HepG2 (cell line): Measurements from ENCODE around the gene STAP2. TPM values are rescaled to one million over a fixed set of nuclear protein-coding genes. Genes with fewer than 3 reads are reported as not detected.
A peak's percentile ranks its signal among the peaks of the same experiment; 100 is the strongest.

Source experiments
- ATF6 ChIP-seq: sonication (generic); formaldehyde crosslinking; conservative IDR thresholded peaks from 2 replicates; pipeline ENCODE4 v1.4.0; 2020; ENCODE audit warnings: missing genetic modification reagents
- BRF2 ChIP-seq: sonication (generic); formaldehyde crosslinking; IDR thresholded peaks from 2 replicates; pipeline ENCODE4 v1.8.1; 2022; ENCODE audit warnings: mild to moderate bottlenecking, missing genetic modification reagents
- CBFB ChIP-seq: sonication (generic); formaldehyde crosslinking; IDR thresholded peaks from 2 replicates; pipeline ENCODE4 v1.4.0; 2020; ENCODE audit warnings: missing genetic modification reagents
- DZIP1 ChIP-seq: sonication (generic); formaldehyde crosslinking; IDR thresholded peaks from 2 replicates; pipeline ENCODE4 v1.5.0; 2020; ENCODE audit warnings: mild to moderate bottlenecking, missing genetic modification reagents
- GPN1 ChIP-seq: sonication (generic); formaldehyde crosslinking; IDR thresholded peaks from 2 replicates; pipeline ENCODE4 v1.5.1; 2020; ENCODE audit warnings: missing genetic modification reagents, borderline replicate concordance
- HOXA3 ChIP-seq: sonication (generic); formaldehyde crosslinking; IDR thresholded peaks from 2 replicates; pipeline ENCODE4 v1.5.0; 2020; ENCODE audit warnings: missing genetic modification reagents
- KDM3A ChIP-seq: IDR thresholded peaks from 2 replicates; pipeline ENCODE4 v1.6.1; 2018; ENCODE audit warnings: low read depth, missing compliant biosample characterization
- KDM6A ChIP-seq: IDR thresholded peaks from 2 replicates; pipeline ENCODE4 v1.6.1; 2016; ENCODE audit warnings: low read depth
- MAFK ChIP-seq, 2 experiments: IDR thresholded peaks in 1 of 2; conservative IDR thresholded peaks in 1 of 2; 2 replicates each; pipeline ENCODE4 v1.6.1; 2011; ENCODE audit warnings: improper control_type of control experiment in 2 of 2, low read length in 2 of 2
- MZF1 ChIP-seq: sonication (generic); formaldehyde crosslinking; IDR thresholded peaks from 2 replicates; pipeline ENCODE4 v1.8.1; 2023; ENCODE audit warnings: mild to moderate bottlenecking, missing genetic modification reagents, borderline replicate concordance
- PLSCR1 ChIP-seq: sonication (generic); formaldehyde crosslinking; IDR thresholded peaks from 2 replicates; pipeline ENCODE4 v1.5.0; 2020; ENCODE audit warnings: missing genetic modification reagents, mild to moderate bottlenecking, borderline replicate concordance
- SNAPC2 ChIP-seq: sonication (generic); formaldehyde crosslinking; IDR thresholded peaks from 2 replicates; pipeline ENCODE4 v1.8.1; 2022; ENCODE audit warnings: mild to moderate bottlenecking, missing genetic modification reagents
- ZBTB2 ChIP-seq: sonication (generic); formaldehyde crosslinking; IDR thresholded peaks from 2 replicates; pipeline ENCODE4 v1.8.0; 2022; ENCODE audit warnings: low read depth, missing genetic modification reagents
- ZBTB25 ChIP-seq: IDR thresholded peaks from 2 replicates; pipeline ENCODE4 v1.6.1; 2018; ENCODE audit warnings: missing genetic modification reagents
- ZBTB8A ChIP-seq: sonication (generic); formaldehyde crosslinking; IDR thresholded peaks from 2 replicates; pipeline ENCODE4 v1.4.0; 2020; ENCODE audit warnings: mild to moderate bottlenecking, low read depth, missing genetic modification reagents, borderline replicate concordance
- ZFP82 ChIP-seq: sonication (generic); formaldehyde crosslinking; IDR thresholded peaks from 2 replicates; pipeline ENCODE4 v1.5.1; 2020; ENCODE audit warnings: mild to moderate bottlenecking, missing genetic modification reagents, borderline replicate concordance
- ZNF138 ChIP-seq: sonication (generic); formaldehyde crosslinking; IDR thresholded peaks from 2 replicates; pipeline ENCODE4 v1.5.0; 2020; ENCODE audit warnings: mild to moderate bottlenecking, low read depth, missing genetic modification reagents
- ZNF292 ChIP-seq: sonication (generic); formaldehyde crosslinking; IDR thresholded peaks from 2 replicates; pipeline ENCODE4 v1.8.1; 2022; ENCODE audit warnings: mild to moderate bottlenecking, low read depth, missing genetic modification reagents, borderline replicate concordance
- ZNF383 ChIP-seq: sonication (generic); formaldehyde crosslinking; IDR thresholded peaks from 2 replicates; pipeline ENCODE4 v1.4.0; 2020; ENCODE audit warnings: missing genetic modification reagents, mild to moderate bottlenecking, borderline replicate concordance
- polyA plus RNA-seq, 8 experiments: library from polyadenylated mRNA; depleted of rRNA in 3 of 8; stranded (reverse) in 7 of 8; unstranded in 1 of 8; fragments of >200 nt; fragmentation: Illumina TruSeq in 4 of 8; extraction: Trizol in 4 of 8; gene quantifications; 2 replicates each; pipeline versions ENCODE4 v1.2.1 to v1.2.3, GENCODE V29; 2011 to 2016; ENCODE audit warnings: low read depth in 4 of 8, missing spikeins in 1 of 8, mixed read lengths in 1 of 8; ENCODE audit not compliant: insufficient read depth in 1 of 8
- total RNA-seq, 5 experiments: library from RNA; depleted of rRNA; stranded (reverse); fragments of >200 nt; fragmentation: Illumina TruSeq; extraction: Trizol; gene quantifications; 2 replicates each; pipeline ENCODE4 v1.2.3, GENCODE V29; 2016; ENCODE audit warnings: low read depth in 1 of 5

STAP2 gene
- total and polyA plus RNA-seq, 2 of the 13 experiments (the other 11 are each of a cell fraction or from before 2014, with no cell fraction given) = 39.0 to 43.7 TPM

- TF ChIP-seq DZIP1 (CRISPR knock-in tag) (peak; percentile 68; the same call in 1 of the 2 replicates), ZBTB2 (no peak), HOXA3 (CRISPR knock-in tag) (peak; percentile 98), MAFK (conservative IDR thresholded peaks at IDR 0.05 in 1 of 2, IDR thresholded peaks at IDR 0.05 in 1 of 2; ENCODE audit: low read length in 2 of 2) (no peak), MZF1 (no peak), GPN1 (CRISPR knock-in tag) (no peak), PLSCR1 (no peak), ZBTB25 (peak; percentile 57; the same call in 1 of the 2 replicates), ATF6 (no peak), SNAPC2 (CRISPR knock-in tag) (0 out of 2 replicates have a peak, but pooled peaks have one; percentile 45), KDM6A (CRISPR knock-in tag) (peak; percentile 95), KDM3A (CRISPR knock-in tag) (peak; percentile 81; the same call in 1 of the 2 replicates), BRF2 (no peak), ZNF292 (peak; percentile 69), CBFB (CRISPR knock-in tag) (no peak), ZBTB8A (CRISPR knock-in tag) (no peak), ZNF138 (CRISPR knock-in tag) (no peak), ZNF383 (CRISPR knock-in tag) (no peak), ZFP82 (CRISPR knock-in tag) (no peak)
These were observed 28.1 kb downstream of the STAP2 start (continued) for GRCh38 chr19:4310247-4311121.
